ENCODE results near the gene CYP2D6. TPM values are rescaled to one million over a fixed set of nuclear protein-coding genes. Genes with fewer than 3 reads are reported as not detected.
"Not testable (repeated sequence)": the region's sequence is repeated elsewhere in the genome, so short reads cannot be mapped to it uniquely, and the experiment has no call there.

The CYP2D6 gene
- total RNA-seq, 1 experiment from 2014 or later: 1.0 TPM

DNA sequence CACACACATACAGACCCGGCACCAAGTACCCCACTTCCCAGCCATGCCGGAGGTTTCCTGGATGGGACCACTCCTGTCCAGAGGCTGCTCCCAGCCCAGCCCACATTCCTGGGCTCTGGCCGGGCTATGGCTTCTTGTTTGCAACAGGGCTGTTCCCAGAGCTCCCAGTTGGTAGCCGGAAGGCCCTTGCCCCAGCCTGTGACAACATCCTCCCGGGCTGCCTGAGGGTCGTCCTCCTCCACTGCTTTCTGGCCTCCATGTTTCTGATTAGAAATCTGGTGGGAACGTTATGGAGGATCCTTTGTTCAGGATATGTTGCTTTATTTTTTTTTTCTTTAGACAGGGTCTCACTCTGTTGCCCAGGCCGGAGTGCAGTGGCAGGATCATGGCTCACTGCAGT lies 952 bp upstream of the CYP2D6 start:
- Histone ChIP-seq H3K4me3 (ENCODE audit: insufficient read depth, low read depth, low read length) (no peak overlapping the region), H3K36me3 (replicated peaks; ENCODE audit: control insufficient read depth, insufficient read depth, low read length) (no peaks in the 10 kb centered on the region), H3K27me3 (ENCODE audit: control insufficient read depth, insufficient read depth, low read length) (no peaks in the 10 kb centered on the region)
- DNase-seq: peak; percentile 41

GRCh38 chr22:42130182-42130581 lies 428 bp downstream of the CYP2D6 start:
- not testable (repeated sequence) for H3K4me3 ChIP-seq (ENCODE audit: insufficient read depth, low read depth, low read length); H3K36me3 ChIP-seq (replicated peaks; ENCODE audit: control insufficient read depth, insufficient read depth, low read length); DNase-seq; H3K27me3 ChIP-seq (ENCODE audit: control insufficient read depth, insufficient read depth, low read length)

- DNase-seq: peak; percentile 88
- not testable (repeated sequence) for H3K36me3 ChIP-seq (replicated peaks; ENCODE audit: control insufficient read depth, insufficient read depth, low read length)
These were observed 1.6 kb downstream of the CYP2D6 start for GRCh38 chr22:42128776-42129694.

GRCh38 chr22:42128007-42128406 lies 2.6 kb downstream of the CYP2D6 start:
- not testable (repeated sequence) for DNase-seq; H3K4me3 ChIP-seq (ENCODE audit: insufficient read depth, low read depth, low read length)

More at GRCh38 chr22:42128776-42129694, 1.6 kb downstream of the CYP2D6 start:
- not testable (repeated sequence) for H3K27me3 ChIP-seq (ENCODE audit: control insufficient read depth, insufficient read depth, low read length); H3K4me3 ChIP-seq (ENCODE audit: insufficient read depth, low read depth, low read length)

DNA sequence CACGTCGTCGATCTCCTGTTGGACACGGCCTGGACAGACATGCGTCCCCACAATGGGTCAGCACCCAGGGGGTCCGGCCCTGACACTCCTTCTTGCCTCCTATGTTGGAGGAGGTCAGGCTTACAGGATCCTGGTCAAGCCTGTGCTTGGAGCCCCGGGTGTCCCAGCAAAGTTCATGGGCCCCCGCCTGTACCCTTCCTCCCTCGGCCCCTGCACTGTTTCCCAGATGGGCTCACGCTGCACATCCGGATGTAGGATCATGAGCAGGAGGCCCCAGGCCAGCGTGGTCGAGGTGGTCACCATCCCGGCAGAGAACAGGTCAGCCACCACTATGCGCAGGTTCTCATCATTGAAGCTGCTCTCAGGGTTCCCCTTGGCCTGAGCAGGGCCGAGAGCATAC lies 3.0 kb downstream of the CYP2D6 start:
- H3K4me3 ChIP-seq (ENCODE audit: insufficient read depth, low read depth, low read length): no peak overlapping the region
- DNase-seq: peak; percentile 35
- H3K27me3 ChIP-seq (ENCODE audit: control insufficient read depth, insufficient read depth, low read length): no peaks in the 10 kb centered on the region
- H3K36me3 ChIP-seq (replicated peaks; ENCODE audit: control insufficient read depth, insufficient read depth, low read length): no peaks in the 10 kb centered on the region

More at GRCh38 chr22:42128007-42128406, 2.6 kb downstream of the CYP2D6 start:
- H3K27me3 ChIP-seq (ENCODE audit: control insufficient read depth, insufficient read depth, low read length); H3K36me3 ChIP-seq (replicated peaks; ENCODE audit: control insufficient read depth, insufficient read depth, low read length): not testable (repeated sequence)

- DNase-seq; H3K27me3 ChIP-seq (ENCODE audit: control insufficient read depth, insufficient read depth, low read length); H3K36me3 ChIP-seq (replicated peaks; ENCODE audit: control insufficient read depth, insufficient read depth, low read length); H3K4me3 ChIP-seq (ENCODE audit: insufficient read depth, low read depth, low read length): not testable (repeated sequence)
These were observed 7.1 kb downstream of the CYP2D6 start for GRCh38 chr22:42123529-42123928.

- not testable (repeated sequence) for H3K4me3 ChIP-seq (ENCODE audit: insufficient read depth, low read depth, low read length); H3K36me3 ChIP-seq (replicated peaks; ENCODE audit: control insufficient read depth, insufficient read depth, low read length); DNase-seq; H3K27me3 ChIP-seq (ENCODE audit: control insufficient read depth, insufficient read depth, low read length)
These were observed 10.2 kb downstream of the CYP2D6 start for GRCh38 chr22:42120231-42121021.

- Histone ChIP-seq H3K4me3 (ENCODE audit: insufficient read depth, low read depth, low read length) (no peak overlapping the region), H3K36me3 (replicated peaks; ENCODE audit: control insufficient read depth, insufficient read depth, low read length) (no peaks in the 10 kb centered on the region), H3K27me3 (ENCODE audit: control insufficient read depth, insufficient read depth, low read length) (no peaks in the 10 kb centered on the region; the same call in 1 of the 2 replicates)
- DNase-seq: peak; percentile 41
These were observed 13.7 kb downstream of the CYP2D6 start for GRCh38 chr22:42116848-42117424.

- H3K36me3 ChIP-seq (replicated peaks; ENCODE audit: control insufficient read depth, insufficient read depth, low read length); H3K27me3 ChIP-seq (ENCODE audit: control insufficient read depth, insufficient read depth, low read length); DNase-seq; H3K4me3 ChIP-seq (ENCODE audit: insufficient read depth, low read depth, low read length): not testable (repeated sequence)
These were observed 15.2 kb downstream of the CYP2D6 start for GRCh38 chr22:42115420-42115830.

- no peak overlapping the region for H3K4me3 ChIP-seq (ENCODE audit: insufficient read depth, low read depth, low read length)
- DNase-seq: peak; percentile 72
- H3K27me3 ChIP-seq (ENCODE audit: control insufficient read depth, insufficient read depth, low read length): no peaks in the 10 kb centered on the region; the same call in 1 of the 2 replicates
- H3K36me3 ChIP-seq (replicated peaks; ENCODE audit: control insufficient read depth, insufficient read depth, low read length): no peaks in the 10 kb centered on the region
These were observed 15.9 kb downstream of the CYP2D6 start for GRCh38 chr22:42114721-42115120.

GRCh38 chr22:42112793-42113192 lies 17.8 kb downstream of the CYP2D6 start:
- not testable (repeated sequence) for H3K36me3 ChIP-seq (replicated peaks; ENCODE audit: control insufficient read depth, insufficient read depth, low read length)
- DNase-seq: peak; percentile 60

DNA sequence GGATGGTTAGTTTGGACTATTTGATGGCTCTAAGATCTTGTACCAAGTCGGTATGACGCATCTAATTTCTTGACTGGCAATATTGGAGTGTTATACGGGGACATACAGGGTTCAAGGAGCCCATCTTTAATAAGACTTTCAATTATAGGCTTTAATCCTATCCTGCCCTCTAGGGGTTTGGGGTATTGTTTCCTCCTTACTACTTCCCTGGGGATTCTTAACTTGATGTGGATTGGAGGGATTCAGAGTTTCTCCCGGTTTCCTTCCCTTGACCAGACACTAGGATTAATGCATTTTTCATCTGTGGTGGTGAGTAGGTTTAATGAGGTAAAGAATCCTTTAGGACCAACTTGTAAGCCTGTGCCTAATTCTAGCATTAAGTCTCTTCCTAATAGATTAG lies 18.8 kb downstream of the CYP2D6 start:
- Histone ChIP-seq H3K4me3 (ENCODE audit: insufficient read depth, low read depth, low read length) (no peak overlapping the region), H3K27me3 (ENCODE audit: control insufficient read depth, insufficient read depth, low read length) (no peaks in the 10 kb centered on the region; the same call in 1 of the 2 replicates), H3K36me3 (replicated peaks; ENCODE audit: control insufficient read depth, insufficient read depth, low read length) (no peaks in the 10 kb centered on the region)
- peak; percentile 65 for DNase-seq

More at GRCh38 chr22:42112793-42113192, 17.8 kb downstream of the CYP2D6 start:
- H3K4me3 ChIP-seq (ENCODE audit: insufficient read depth, low read depth, low read length); H3K27me3 ChIP-seq (ENCODE audit: control insufficient read depth, insufficient read depth, low read length): not testable (repeated sequence)

DNA sequence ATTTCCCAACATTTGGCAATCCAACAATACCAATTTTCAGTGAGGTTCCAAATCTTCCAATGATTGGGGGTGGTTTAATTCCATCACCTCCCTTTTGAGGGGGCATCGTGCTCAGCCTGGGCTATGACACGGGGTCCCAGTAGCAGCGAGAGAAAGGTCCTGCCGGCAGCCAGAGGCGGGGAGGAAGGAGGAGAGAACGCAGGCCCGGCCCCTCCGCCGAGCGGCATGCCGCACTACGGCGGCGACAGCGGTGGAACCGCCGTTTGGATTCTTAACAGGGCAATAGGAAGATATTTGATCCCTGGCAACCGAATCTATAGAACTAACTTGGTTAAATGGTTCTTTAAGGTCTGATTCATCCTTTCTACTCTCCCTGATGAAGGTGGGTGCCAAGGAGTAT lies 21.8 kb downstream of the CYP2D6 start:
- H3K27me3 ChIP-seq (ENCODE audit: control insufficient read depth, insufficient read depth, low read length): no peaks in the 10 kb centered on the region; the same call in 1 of the 2 replicates
- no peaks in the 10 kb centered on the region for H3K36me3 ChIP-seq (replicated peaks; ENCODE audit: control insufficient read depth, insufficient read depth, low read length)
- peak; percentile 39 for DNase-seq
- no peak overlapping the region for H3K4me3 ChIP-seq (ENCODE audit: insufficient read depth, low read depth, low read length)

DNA sequence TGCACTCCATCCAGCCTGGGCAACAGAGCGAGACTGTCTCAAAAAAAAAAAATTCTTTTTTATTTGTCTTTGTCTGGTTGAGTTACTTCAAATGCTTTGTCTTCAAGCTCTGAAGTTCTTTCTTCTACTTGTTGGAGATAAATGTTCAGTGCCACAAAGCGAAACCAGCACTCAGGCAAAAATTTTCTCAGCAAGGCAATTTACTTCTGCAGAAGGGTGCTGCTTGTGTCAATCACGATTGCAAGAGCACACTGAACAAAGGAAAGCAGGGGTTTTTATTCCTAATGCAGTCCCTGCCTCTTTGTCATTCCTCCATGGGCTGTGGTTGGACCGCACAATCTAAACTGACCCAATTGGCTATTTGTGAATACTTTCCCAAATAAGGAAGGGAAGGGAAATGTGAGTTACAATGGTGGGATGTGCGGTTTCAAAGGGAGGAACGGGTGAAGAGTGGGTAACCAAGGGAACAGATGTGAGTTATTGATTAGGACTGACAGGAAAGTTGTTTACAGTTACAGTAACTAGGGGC lies 26.2 kb downstream of the CYP2D6 start:
- H3K4me3 ChIP-seq (ENCODE audit: insufficient read depth, low read depth, low read length); H3K27me3 ChIP-seq (ENCODE audit: control insufficient read depth, insufficient read depth, low read length): not testable (repeated sequence)

More for the DNA sequence above, 26.2 kb downstream of the CYP2D6 start:
- not testable (repeated sequence) for DNase-seq; H3K36me3 ChIP-seq (replicated peaks; ENCODE audit: control insufficient read depth, insufficient read depth, low read length)
